Chondrocyte (in vitro differentiated cells): ENCODE results near the gene NRARP. TPM values are rescaled to one million over a fixed set of nuclear protein-coding genes. Genes with fewer than 3 reads are reported as not detected.

Experiments
- DNase-seq: peaks from one replicate; pipeline ENCODE4 v3.0.0; 2021; ENCODE audit warnings: mixed read lengths, low spot score
- H3K27ac Mint-ChIP-seq: one replicate; pipeline ENCODE4 v1.8.0; 2021; ENCODE audit warnings: mild to moderate bottlenecking, moderate library complexity, mixed read lengths; ENCODE audit not compliant: unreplicated experiment
- H3K27me3 Mint-ChIP-seq: 2 replicates; pipeline ENCODE4 v1.8.0; 2021; ENCODE audit warnings: low read depth, mixed read lengths
- H3K36me3 Mint-ChIP-seq: 2 replicates; pipeline ENCODE4 v1.8.0; 2021; ENCODE audit warnings: low read depth, mixed read lengths
- H3K4me1 Mint-ChIP-seq: 2 replicates; pipeline ENCODE4 v1.8.0; 2021; ENCODE audit warnings: low read depth, mild to moderate bottlenecking, mixed read lengths
- H3K4me3 Mint-ChIP-seq: one replicate; pipeline ENCODE4 v1.8.0; 2021; ENCODE audit warnings: mild to moderate bottlenecking, moderate library complexity, mixed read lengths; ENCODE audit not compliant: unreplicated experiment
- H3K9me3 Mint-ChIP-seq: 2 replicates; pipeline ENCODE4 v1.8.0; 2021; ENCODE audit warnings: low read depth, mixed read lengths
- total RNA-seq: library from RNA; stranded (reverse); gene quantifications from 3 replicates; pipeline ENCODE4 v1.2.1, GENCODE V29; 2021
- TF ChIP-seq, protein P1 (sequence below): fragments of 200-600 bp; sonication (generic); IDR thresholded peaks from 2 replicates; pipeline ENCODE4 v1.5.0; 2021; ENCODE audit warnings: antibody characterized with exemption, mild to moderate bottlenecking, moderate library complexity

The NRARP gene
- total RNA-seq, 1 donor from 2014 or later = 6.7 TPM

DNA sequence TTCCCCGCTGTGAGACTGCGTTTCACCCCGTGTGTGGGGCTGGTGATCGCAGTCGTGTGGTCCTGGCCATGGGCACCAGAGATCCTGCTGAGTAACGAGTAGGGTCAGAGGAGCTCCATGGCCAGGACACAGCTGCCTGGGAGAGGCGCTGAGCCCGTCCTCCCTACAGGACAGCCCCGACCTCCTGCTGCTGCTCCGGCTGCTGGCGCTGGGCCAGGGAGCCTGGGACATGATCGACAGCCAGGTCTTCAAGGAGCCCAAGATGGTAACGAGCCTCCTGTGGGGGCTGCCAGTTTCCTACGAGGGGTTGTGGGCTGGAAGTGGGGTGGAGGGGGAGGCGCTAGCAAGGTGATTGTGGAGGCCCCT lies 35.9 kb downstream of the NRARP start:
- no peak for DNase-seq
- Mint-ChIP-seq H3K9me3 (no peaks in the 10 kb centered on the region), H3K36me3 (peaks cover 13% of the 10 kb centered on the region), H3K27ac (no peak overlapping the region), H3K4me1 (peaks cover 37% of the 10 kb centered on the region), H3K4me3 (no peak overlapping the region), H3K27me3 (no peaks in the 10 kb centered on the region)
- TF ChIP-seq, protein P1, sequence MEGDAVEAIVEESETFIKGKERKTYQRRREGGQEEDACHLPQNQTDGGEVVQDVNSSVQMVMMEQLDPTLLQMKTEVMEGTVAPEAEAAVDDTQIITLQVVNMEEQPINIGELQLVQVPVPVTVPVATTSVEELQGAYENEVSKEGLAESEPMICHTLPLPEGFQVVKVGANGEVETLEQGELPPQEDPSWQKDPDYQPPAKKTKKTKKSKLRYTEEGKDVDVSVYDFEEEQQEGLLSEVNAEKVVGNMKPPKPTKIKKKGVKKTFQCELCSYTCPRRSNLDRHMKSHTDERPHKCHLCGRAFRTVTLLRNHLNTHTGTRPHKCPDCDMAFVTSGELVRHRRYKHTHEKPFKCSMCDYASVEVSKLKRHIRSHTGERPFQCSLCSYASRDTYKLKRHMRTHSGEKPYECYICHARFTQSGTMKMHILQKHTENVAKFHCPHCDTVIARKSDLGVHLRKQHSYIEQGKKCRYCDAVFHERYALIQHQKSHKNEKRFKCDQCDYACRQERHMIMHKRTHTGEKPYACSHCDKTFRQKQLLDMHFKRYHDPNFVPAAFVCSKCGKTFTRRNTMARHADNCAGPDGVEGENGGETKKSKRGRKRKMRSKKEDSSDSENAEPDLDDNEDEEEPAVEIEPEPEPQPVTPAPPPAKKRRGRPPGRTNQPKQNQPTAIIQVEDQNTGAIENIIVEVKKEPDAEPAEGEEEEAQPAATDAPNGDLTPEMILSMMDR = no peak

DNA sequence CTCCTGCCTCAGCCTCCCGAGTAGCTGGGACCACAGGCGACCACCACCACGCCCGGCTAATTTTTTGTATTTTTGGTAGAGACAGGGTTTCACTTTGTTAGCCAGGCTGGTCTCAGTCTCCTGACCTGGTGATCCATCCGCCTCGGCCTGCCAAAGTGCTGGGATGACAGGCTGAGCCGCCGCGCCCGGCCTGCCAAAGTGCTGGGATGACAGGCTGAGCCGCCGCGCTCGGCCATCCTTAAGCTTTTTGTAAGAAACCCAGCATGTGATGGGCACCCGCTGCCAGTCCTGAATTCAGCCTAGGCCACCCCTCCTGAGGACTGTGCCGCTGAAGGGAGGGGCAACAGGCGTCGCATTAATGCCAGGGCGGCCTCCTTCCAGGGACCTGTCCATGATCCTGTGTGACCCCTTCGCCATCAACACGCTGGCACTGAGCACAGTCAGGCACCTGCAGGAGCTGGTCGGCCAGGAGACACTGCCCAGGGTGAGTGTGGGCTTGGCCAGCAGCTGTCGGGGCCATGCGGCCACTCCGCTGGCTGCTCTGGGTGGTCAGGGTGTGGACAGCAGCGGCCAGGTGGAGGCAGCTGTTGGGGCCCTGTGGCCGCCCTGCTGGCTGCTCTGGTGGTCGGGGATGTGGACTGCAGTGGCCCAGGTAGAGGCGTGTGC lies 36.4 kb downstream of the NRARP start:
- DNase-seq = no peak
- Mint-ChIP-seq H3K36me3 (peaks cover 13% of the 10 kb centered on the region), H3K27me3 (no peaks in the 10 kb centered on the region), H3K9me3 (no peaks in the 10 kb centered on the region), H3K27ac (no peak overlapping the region), H3K4me3 (no peak overlapping the region), H3K4me1 (peaks cover 33% of the 10 kb centered on the region)
- TF ChIP-seq, protein P1 = no peak

DNA sequence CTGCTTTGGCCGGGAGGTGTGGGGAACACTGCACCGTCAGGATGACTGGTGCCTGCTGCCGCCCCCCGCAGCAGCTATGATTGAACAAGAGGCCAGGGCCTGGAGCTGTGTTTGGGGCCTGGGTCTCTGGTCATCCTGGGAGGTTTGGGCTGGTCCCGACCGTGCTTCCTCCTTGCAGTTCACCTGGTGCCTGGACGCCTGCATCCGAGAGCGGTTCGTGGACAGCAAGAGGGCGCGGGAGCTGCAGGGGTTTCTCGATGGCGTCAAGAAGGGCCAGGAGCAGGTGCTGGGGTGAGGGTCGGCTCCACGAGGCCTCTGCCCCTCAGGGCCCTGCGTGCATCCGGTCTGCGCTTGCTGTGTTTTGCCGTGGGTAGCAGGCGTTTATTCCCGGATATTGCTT lies 38.0 kb downstream of the NRARP start:
- no peak for DNase-seq
- Mint-ChIP-seq H3K9me3 (no peaks in the 10 kb centered on the region), H3K4me3 (no peak overlapping the region), H3K4me1 (peaks cover 24% of the 10 kb centered on the region), H3K27me3 (no peaks in the 10 kb centered on the region), H3K27ac (no peak overlapping the region), H3K36me3 (peaks cover 7% of the 10 kb centered on the region)
- TF ChIP-seq, protein P1 = no peak

DNA sequence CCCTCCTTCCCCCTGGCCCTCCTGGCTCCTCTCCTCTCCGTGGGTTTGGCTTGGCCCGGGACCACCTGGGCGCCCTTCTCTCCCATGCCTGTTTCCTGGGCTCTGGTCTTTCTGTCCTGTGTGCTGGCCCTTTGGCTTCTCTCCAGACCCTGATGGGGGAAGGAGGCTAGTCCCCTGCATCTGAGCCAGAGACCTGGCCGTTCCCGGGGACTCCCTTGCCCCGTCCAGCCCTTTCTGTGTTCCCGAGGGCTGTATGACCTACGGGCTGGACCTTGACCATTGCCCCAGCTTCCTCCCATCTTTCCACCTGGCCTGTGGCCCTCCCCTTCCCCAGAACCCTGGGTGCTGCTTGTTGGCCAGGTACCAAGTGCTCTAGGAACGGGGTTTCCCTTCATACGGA lies 38.6 kb downstream of the NRARP start:
- TF ChIP-seq, protein P1 = no peak
- no peak overlapping the region for H3K4me3 Mint-ChIP-seq
- H3K36me3 Mint-ChIP-seq = peaks cover 5% of the 10 kb centered on the region
- peaks cover 19% of the 10 kb centered on the region for H3K4me1 Mint-ChIP-seq
- no peak overlapping the region for H3K27ac Mint-ChIP-seq
- no peak for DNase-seq
- H3K27me3 Mint-ChIP-seq = no peaks in the 10 kb centered on the region
- H3K9me3 Mint-ChIP-seq = no peaks in the 10 kb centered on the region

DNA sequence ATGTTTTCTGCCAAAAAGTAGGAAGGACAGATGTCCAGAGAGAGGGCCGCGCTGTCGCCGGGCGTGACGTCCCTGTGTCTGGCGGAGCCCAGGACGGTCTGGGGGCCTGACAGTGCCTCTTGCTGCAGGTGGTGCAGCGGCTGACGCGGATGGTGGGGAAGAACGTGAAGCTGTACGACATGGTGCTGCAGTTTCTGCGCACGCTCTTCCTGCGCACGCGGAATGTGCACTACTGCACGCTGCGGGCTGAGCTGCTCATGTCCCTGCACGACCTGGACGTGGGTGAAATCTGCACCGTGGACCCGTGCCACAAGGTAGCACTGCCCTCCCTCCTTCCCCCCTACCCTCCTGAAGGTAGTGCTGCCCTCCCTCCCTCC lies 39.2 kb downstream of the NRARP start:
- no peak for DNase-seq
- H3K36me3 Mint-ChIP-seq = peaks cover 4% of the 10 kb centered on the region
- H3K4me1 Mint-ChIP-seq = peaks cover 13% of the 10 kb centered on the region
- no peaks in the 10 kb centered on the region for H3K9me3 Mint-ChIP-seq
- H3K4me3 Mint-ChIP-seq = no peak overlapping the region
- TF ChIP-seq, protein P1 = no peak
- no peaks in the 10 kb centered on the region for H3K27me3 Mint-ChIP-seq
- H3K27ac Mint-ChIP-seq = no peak overlapping the region
